Fibroblast of the aortic adventitia (primary cell): ENCODE measurements around the gene HDAC3. TPM values are rescaled to one million over a fixed set of nuclear protein-coding genes. Genes with fewer than 3 reads are reported as not detected.

Experiments
- DNase-seq: peaks from one replicate; pipeline ENCODE4 v3.0.0-alpha.2; 2010; ENCODE audit warnings: low read depth
- H3K4me3 ChIP-seq: 2 replicates; pipeline ENCODE4 v1.5.1; 2011; ENCODE audit warnings: low read depth, mild to moderate bottlenecking, control low read depth, low read length, moderate library complexity
- CTCF ChIP-seq: IDR thresholded peaks from 2 replicates; pipeline ENCODE4 v1.5.1; 2011; ENCODE audit warnings: mild to moderate bottlenecking, low read length, control low read depth, inconsistent platforms; ENCODE audit not compliant: insufficient read depth
- total RNA-seq: library from RNA; depleted of rRNA; stranded (reverse); fragments of >200 nt; gene quantifications from 2 replicates; pipeline ENCODE4 v1.2.3, GENCODE V29; 2012; ENCODE audit warnings: low replicate concordance

The HDAC3 gene
- total RNA-seq, 1 donor: 48.4 TPM

GRCh38 chr5:141641634-141642267, 5.1 kb upstream of the HDAC3 start:
- DNase-seq: peak; percentile 59
- peak; percentile 35 for TF ChIP-seq CTCF

GRCh38 chr5:141640698-141641097, 4.0 kb upstream of the HDAC3 start:
- TF ChIP-seq CTCF: no peak
- H3K4me3 ChIP-seq: no peak overlapping the region
- DNase-seq: no peak

More at GRCh38 chr5:141641634-141642267, 5.1 kb upstream of the HDAC3 start:
- H3K4me3 ChIP-seq: no peak overlapping the region

- no peak for DNase-seq
- TF ChIP-seq CTCF: no peak
- H3K4me3 ChIP-seq: no peak overlapping the region
Measured at GRCh38 chr5:141640051-141640415, 3.4 kb upstream of the HDAC3 start.

- no peak for DNase-seq
- H3K4me3 ChIP-seq: no peak overlapping the region
- TF ChIP-seq CTCF: no peak
Measured at GRCh38 chr5:141639357-141640050, 2.9 kb upstream of the HDAC3 start.

- no peak for TF ChIP-seq CTCF
- DNase-seq: no peak
- no peak overlapping the region for H3K4me3 ChIP-seq
Measured at GRCh38 chr5:141638771-141639170, 2.1 kb upstream of the HDAC3 start.

GRCh38 chr5:141637767-141638419, 1.2 kb upstream of the HDAC3 start:
- DNase-seq: peak; percentile 38
- TF ChIP-seq CTCF: peak; percentile 51
- peak overlapping the region; percentile 100 for H3K4me3 ChIP-seq
